H4 (cell line): ENCODE measurements around the gene AOPEP. TPM values are rescaled to one million over a fixed set of nuclear protein-coding genes. Genes with fewer than 3 reads are reported as not detected.

Source experiments
- DNase-seq: peaks from one replicate; pipeline ENCODE4 v3.0.0-alpha.2; 2015; ENCODE audit warnings: low spot score
- total RNA-seq: library from RNA; depleted of rRNA; stranded (reverse); fragments of >200 nt; shearing (Covaris generic); gene quantifications from 2 replicates; pipeline ENCODE4 v1.2.3, GENCODE V29; 2014; rRNA removed

The AOPEP gene, protein sequence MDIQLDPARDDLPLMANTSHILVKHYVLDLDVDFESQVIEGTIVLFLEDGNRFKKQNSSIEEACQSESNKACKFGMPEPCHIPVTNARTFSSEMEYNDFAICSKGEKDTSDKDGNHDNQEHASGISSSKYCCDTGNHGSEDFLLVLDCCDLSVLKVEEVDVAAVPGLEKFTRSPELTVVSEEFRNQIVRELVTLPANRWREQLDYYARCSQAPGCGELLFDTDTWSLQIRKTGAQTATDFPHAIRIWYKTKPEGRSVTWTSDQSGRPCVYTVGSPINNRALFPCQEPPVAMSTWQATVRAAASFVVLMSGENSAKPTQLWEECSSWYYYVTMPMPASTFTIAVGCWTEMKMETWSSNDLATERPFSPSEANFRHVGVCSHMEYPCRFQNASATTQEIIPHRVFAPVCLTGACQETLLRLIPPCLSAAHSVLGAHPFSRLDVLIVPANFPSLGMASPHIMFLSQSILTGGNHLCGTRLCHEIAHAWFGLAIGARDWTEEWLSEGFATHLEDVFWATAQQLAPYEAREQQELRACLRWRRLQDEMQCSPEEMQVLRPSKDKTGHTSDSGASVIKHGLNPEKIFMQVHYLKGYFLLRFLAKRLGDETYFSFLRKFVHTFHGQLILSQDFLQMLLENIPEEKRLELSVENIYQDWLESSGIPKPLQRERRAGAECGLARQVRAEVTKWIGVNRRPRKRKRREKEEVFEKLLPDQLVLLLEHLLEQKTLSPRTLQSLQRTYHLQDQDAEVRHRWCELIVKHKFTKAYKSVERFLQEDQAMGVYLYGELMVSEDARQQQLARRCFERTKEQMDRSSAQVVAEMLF
- 130 and 155 TPM in 2 replicates for total RNA-seq

DNA sequence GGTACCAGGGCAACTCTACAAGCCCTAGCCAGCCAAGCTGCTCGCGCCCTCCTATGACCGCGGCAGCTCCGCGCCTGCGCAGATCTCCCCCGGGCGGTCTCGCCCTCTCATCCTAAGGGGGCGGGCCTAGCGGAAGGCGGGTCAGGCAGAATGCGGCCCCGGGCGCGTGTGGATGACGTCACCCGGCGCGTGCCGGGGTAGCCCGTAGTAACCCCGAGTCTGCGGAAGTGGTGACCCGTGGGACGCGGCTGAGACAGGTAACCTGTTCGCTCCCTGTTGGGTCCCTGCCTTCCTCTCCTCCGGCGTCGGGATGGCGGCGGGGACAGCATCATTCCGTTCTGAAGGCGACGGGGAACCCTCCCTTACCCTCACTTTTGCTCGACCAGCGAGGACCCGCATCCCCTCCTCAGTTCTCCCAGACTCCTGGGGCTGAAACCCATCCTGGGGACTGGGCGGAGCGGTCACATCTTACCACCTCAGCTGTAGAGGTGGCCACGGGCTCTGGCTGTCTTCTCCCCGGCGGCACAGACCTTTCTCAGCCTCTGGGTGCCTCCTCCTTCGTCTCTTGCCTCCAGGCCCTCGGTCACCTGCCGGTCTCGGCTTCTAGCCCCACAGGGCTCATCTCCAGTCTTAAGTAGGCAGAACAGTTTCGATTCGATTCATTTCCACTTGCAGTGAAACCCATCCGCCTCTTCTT, at the start of gene AOPEP:
TSS of gene AOPEP (plus strand) at position 205 of the 697 bp plus-strand sequence. CDS start 33,085 bp downstream, outside the sequence.
- DNase-seq = peak; percentile 93

DNA sequence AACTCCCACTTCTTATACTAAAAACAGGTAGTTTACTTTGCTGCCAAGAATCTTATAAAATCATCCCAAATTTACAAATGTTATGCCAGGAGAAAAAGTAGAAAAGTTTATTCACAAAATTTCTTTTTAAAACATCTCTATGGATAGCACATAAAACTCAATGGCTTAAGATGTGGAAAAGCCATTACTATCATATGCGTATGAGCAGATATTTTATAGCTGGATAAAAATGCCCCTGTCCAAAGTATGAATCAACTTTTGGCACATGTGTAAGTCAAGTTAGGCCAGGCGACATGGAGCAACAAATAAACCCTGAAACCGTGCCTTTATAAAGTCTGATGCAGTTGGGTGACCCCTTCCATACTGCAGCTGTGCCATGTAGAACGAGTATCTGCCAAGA, 48.6 kb upstream of the AOPEP start:
- no peak for DNase-seq

DNA sequence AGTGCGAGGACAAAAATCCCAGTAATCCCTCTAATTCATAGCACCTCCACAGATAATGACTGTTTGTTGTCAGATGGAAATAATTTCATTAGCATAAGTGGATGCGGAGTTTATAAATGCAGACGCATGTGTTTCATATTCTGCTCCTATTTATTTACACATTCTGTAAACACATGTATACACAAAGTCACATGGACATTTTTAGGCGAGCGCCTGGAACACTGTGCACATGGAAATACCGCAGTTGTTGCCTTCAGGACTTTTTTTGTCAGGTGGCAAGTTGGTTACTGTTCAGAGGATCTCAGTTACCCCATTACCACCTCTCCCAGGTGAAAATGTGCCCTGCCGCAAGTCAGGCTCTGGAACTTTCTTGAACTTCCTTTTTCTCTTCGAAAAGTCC, 46.9 kb upstream of the AOPEP start:
- DNase-seq = no peak

- no peak for DNase-seq
These were observed 46.5 kb upstream of the AOPEP start for GRCh38 chr9:94680020-94680419.

DNA sequence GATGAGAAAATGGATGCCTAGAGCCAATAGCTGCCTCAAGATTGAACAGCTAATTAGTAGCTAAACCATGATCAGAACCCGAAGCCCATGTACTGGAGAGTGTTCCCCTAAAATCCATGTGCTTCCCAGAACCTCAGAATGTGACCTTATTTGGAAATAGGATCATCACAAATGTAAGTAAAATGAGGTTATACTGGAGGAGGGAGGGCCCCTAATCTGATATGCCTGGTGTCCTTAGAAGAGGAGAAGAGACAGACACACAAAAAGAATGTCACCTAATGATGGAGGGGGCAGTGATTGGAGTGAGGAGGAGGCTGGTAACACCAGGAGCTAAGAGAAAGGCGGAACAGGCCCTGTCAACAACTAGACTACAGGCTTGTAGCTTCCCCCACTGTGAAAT, 45.9 kb upstream of the AOPEP start:
- no peak for DNase-seq

DNA sequence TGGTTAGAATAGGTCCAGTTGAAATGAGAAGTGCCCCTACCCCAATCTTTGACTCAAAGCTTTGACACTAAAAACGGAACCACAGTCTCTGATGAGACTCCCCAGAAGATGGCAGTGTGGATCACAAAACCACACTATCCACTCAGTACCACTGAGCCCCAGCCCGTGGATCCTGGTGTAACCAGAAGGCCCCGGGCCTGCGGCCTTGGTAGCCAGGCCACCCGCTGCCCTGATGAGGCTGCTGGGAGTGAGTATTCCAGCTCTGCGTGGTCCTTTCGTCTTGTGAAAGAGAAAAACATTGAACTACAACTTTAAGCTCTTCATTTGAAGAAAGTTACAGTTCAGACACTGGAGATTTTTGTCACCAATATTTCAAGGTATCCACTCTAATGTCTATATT, 45.0 kb upstream of the AOPEP start:
- peak; percentile 76 for DNase-seq

GRCh38 chr9:94685359-94685758, 41.1 kb upstream of the AOPEP start:
- no peak for DNase-seq

DNA sequence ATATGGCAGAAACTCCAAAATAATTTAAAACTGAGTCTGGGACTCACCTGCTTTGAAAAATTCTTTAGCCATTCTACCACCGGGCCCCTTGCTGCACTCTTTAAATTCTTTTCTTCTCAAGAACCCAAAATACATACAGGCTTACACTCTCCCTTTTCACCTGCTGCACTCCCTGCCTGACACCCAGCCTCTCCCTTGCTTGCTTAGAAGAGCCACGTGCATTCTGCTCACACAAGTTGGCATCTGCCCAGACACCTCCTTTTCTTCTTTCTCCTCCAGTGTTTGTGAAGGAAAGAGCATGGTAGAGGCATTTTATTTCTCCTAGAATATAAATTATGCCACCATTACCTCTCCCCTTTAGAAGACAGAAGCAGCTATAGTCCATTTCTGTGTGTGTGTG, 39.0 kb upstream of the AOPEP start:
- DNase-seq = no peak

DNA sequence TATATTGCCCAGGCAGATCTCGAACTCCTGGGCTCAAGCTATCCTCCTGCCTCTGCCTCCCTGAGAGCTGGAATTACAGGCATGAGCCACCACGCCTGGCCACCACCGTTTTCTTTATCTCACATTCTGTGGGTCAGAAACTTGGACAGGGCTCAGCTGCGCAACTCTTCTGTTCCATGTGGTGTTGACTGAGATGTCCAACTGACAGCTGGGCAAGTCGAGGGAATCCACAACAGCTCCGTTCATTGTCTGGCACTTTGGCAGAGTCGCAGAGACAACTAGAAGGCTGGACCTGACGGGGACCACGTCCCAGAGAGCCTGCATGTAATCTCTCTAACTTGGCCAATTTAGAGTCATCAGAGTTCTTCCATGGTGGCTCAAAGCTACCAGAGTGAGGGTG, 36.2 kb upstream of the AOPEP start:
- no peak for DNase-seq

GRCh38 chr9:94692601-94693000, 33.9 kb upstream of the AOPEP start:
- DNase-seq = no peak

DNA sequence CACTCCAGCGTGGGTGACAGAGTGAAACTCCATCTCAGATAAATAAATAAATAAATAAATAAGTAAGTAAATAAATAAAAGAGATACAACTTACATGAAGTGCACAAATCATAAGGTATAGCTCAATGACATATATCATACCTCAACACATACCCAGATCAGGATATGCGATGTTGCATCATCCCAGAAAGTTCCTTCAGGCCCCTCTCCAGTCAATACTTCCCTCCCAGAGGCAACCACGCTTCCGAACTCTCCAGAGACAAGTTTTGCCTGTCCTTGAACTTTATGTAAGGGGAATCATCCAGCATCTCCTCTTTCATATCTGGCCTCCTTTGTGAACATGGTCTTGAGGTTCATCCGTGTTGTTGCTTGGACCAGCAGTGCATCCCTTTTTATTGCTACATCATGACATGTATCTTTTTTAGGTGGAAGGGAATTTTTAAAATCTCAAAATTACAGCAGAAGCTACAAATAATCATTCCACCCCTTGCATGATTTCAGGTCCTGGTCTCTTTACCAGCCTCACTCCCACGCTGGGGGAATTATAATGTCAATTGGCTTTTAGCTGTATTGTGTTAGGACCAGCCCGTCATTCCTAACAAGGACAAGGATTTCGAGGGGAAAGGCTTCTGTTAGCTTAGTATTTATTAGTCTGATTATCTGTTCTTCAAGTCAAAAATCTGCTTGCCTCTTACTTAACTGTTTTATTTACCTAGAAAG, 32.9 kb upstream of the AOPEP start:
- DNase-seq = no peak

DNA sequence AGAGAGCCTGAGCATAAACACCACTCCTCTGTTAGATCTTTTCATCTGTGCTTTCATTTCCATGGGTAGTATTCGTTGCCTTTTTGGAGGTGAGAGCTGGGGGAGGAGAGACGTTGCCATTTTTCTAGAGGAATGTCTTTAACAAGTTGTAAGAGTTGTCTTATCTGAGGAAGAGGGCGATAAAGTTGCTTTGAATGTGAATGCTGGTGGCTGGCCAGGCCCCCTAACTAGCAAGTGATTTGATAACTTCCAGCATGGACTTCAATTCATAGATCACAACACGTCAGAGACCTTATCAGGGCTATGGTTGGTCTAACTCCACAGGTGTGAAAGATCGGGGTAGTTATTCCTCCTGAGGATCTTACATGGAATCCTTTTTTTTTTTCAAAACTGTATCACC, 30.0 kb upstream of the AOPEP start:
- DNase-seq = no peak

DNA sequence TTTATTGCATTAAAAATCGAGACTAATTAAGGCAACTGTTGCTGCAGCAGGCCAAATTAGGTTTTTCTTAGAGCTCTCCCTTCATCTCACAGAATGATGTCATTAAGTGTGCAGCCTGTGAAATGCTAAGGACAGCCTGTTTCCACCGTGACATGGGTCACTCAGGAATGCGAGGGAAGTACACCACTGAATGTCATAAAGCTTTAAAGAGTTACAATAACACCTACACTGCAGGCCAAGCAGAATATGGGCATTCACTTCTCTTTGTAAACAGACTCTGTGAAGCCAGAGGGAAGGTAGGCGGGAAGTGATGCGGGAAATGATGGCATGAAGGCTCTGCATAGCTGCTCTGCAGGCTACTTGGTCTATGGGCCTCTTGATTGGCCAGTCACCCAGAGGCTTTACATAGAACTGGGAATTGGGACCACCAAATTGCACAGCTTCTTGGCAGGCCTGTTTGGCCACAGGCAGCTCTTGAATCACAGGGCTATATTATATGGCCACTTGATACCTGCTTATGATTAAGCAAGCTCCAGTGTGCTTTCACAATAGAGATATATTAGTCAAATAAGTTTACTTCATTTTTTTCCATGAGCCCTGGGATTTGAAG, 28.4 kb upstream of the AOPEP start:
- peak; percentile 94 for DNase-seq

- no peak for DNase-seq
These were observed 26.7 kb upstream of the AOPEP start for GRCh38 chr9:94699715-94700373.

DNA sequence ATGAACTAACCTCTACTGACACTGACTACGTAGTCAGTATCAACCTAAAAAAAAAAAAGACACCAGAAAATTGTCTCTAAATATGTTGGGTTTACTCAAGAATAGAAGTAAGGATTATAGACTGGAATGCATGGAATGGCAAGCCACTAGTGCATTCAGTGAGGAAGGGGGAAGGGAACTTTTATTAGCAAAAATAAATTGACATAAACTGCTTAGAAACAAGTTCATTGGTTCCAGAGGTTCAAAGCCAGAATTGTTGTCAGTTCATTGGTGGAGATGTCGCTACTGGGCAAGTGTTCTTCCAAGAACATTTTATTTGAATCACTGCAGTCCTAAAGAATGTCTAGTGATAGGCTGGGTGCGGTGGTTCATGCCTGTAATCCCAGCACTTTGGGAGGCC, 26.1 kb upstream of the AOPEP start:
- DNase-seq = no peak

GRCh38 chr9:94703488-94704140, 22.9 kb upstream of the AOPEP start:
- DNase-seq = no peak

DNA sequence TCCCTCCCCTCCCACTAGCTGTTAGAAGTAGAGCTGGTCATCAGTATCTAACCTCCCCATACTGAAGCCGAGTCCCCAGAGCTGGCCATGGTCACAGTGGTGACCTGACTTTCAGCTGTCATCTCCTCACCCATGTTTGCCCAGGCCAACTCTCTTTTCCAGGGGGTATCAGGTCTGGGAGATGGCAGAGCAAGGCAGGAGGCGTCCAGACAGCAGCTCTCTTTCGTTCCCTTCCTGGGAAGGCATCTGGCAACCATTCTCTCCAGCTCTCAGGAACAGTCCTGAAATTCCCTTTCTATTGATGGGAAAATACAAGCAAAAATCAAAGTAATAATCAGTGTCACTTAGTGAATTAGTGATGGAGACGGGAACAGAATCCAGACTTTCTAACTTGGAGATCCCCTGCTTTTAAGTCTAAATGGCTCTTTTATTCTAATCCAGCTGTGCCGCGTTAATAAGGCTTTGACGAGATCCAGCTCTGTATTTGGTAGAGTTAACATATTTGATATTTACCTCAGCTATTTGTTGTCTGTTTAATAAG, 21.3 kb upstream of the AOPEP start:
- no peak for DNase-seq

DNA sequence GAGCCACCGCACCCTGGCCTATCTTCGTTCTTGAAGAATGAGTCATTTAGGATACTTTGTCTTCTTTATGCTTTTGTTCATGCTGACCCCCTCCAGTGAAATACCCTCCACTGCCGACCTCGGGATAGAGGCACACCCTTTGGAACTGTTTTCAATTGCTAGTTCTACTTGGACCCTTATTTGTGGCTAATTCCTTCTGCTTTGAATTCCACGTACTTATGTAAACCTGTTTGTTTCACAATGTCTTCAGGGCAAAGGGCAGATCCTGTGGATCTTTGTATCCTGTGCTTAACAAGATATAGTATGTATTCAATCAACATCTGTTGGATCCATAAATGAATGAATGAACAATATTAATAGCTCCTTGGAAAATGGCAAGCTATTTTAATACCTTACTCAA, 19.6 kb upstream of the AOPEP start:
- DNase-seq = no peak

DNA sequence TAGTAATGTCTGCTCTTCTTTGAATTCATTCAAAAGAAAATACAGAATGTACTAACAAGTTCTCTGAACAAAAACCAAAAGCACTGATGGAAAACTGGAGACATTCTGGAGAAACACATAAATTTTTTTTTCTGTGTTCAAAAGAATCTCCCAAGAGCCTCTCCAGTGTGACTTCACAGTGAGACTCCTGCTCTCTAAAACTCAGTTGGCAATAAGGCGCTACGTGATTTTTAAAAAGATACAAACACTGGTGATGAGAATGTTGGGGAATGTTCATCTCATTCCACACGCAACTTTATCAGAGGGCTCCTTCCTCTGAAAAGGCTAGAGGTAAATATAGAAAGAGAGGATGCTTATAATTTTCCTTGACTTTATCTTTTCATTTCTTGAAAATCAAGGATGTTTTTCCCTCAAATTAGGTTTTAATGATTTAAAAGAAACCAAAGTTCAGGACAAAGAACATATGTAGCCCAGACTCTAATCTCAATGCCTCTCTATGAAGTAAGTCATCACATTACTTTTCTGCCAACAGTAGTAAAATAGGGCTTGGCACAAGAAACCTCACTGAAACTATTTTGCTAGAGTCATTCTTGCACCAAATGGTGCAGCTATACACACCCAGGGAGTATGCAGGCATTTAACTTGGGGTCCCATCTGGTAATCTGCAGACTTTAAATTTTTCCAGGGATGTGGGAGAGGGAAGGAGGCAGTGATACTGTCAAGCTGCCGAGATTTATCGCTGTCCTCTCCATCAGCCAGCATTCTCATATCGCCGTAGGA, 12.9 kb upstream of the AOPEP start:
- no peak for DNase-seq
